HAP-1 (cell line): ENCODE measurements around the gene TMEM217.
A peak's percentile ranks its signal among the peaks of the same experiment; 100 is the strongest.

Experiments
- DNase-seq, 2 experiments: peaks; one replicate each; pipeline ENCODE4 v3.0.0-alpha.2; 2016 to 2020; ENCODE audit warnings: low spot score in 2 of 2
- H3K27me3 ChIP-seq: fragments of 250-450 bp; sonication (Bioruptor Pico); 2 replicates; pipeline ENCODE4 v1.5.1; 2020; ENCODE audit warnings: low read depth, mild to moderate bottlenecking, moderate library complexity
- H3K36me3 ChIP-seq: fragments of 250-450 bp; sonication (Bioruptor Pico); replicated peaks from 2 replicates; pipeline ENCODE4 v1.5.1; 2020; ENCODE audit warnings: mild to moderate bottlenecking
- H3K4me1 ChIP-seq: fragments of 250-450 bp; sonication (Bioruptor Pico); 2 replicates; pipeline ENCODE4 v1.5.1; 2020; ENCODE audit warnings: mild to moderate bottlenecking
- H3K4me3 ChIP-seq: fragments of 250-450 bp; sonication (Bioruptor Pico); 2 replicates; pipeline ENCODE4 v1.5.1; 2020; ENCODE audit warnings: mild to moderate bottlenecking, moderate library complexity
- H3K9me3 ChIP-seq: fragments of 250-450 bp; sonication (Bioruptor Pico); 2 replicates; pipeline ENCODE4 v1.5.1; 2020; ENCODE audit warnings: mild to moderate bottlenecking, moderate library complexity
- in situ Hi-C: fragments of 300-500 bp; cut with MboI; formaldehyde crosslinking; loops from 3 replicates; pipeline ENCODE4 v1.14.3; 2020; ENCODE audit warnings: low sequenced_read_pairs, inconsistent platforms, mixed read lengths

Gene TMEM217

GRCh38 chr6:37269105-37269504, 11.2 kb upstream of the TMEM217 start:
- DNase-seq, result no peak
- no peak overlapping the region for H3K4me3 ChIP-seq
- no peaks in the 10 kb centered on the region for H3K9me3 ChIP-seq
- H3K36me3 ChIP-seq, result no peaks in the 10 kb centered on the region; the same call in 1 of the 2 replicates
- in situ Hi-C loops, result no loop called here
- no peaks in the 10 kb centered on the region for H3K27me3 ChIP-seq
- peaks cover 8% of the 10 kb centered on the region; the same call in 1 of the 2 replicates for H3K4me1 ChIP-seq

DNA sequence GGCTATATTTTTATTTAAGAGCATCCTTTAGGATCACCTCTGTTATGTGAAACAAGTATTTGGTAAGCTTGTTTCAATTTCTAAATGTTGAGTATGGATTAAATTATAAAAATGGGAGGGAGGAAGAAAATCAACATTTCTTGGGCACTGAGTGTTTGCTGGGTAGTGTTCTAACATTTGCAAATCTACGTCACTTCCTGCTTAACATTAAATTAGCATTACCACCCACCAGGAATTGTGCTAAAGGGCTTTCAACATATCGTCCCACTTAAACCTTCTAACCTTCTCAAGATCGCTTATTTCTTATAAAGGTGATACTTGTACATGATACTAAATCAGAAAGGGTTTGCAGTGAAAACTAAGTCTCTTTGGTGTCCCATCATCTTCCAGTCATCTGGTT, 7.9 kb upstream of the TMEM217 start:
- Histone ChIP-seq H3K27me3 (no peaks in the 10 kb centered on the region), H3K4me1 (no peaks in the 10 kb centered on the region), H3K4me3 (no peak overlapping the region), H3K9me3 (no peaks in the 10 kb centered on the region), H3K36me3 (peaks cover under 1% of the 10 kb centered on the region; the same call in 1 of the 2 replicates)
- no peak for DNase-seq
- in situ Hi-C loops, result no loop called here

DNA sequence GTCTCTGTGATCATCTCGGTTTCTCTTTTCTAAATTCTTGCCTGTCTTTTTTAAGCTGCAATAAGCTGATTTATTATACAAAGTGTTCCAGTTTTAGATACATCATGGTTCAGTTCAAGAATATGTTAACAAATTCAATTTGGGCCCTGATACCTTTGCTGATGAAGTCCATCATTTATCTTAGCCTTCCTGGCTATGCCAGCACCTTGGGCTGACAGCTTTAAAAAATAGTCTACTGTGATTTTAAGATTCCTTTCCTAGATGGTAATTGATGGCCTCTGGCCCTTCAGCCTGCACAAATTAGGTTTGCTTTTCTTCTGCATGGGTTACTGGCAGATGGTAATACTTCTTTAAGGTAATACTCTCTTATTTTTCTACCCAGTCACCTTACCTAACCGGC, 7.1 kb upstream of the TMEM217 start:
- no peak overlapping the region for H3K4me3 ChIP-seq

GRCh38 chr6:37262446-37263026, 4.6 kb upstream of the TMEM217 start:
- in situ Hi-C loops, result no loop called here

More for the DNA sequence above, 7.1 kb upstream of the TMEM217 start:
- Histone ChIP-seq H3K27me3 (no peaks in the 10 kb centered on the region), H3K9me3 (no peaks in the 10 kb centered on the region), H3K36me3 (0 out of 2 replicates have a peak, but pooled peaks cover 3% of the 10 kb centered on the region), H3K4me1 (no peaks in the 10 kb centered on the region)
- DNase-seq, result no peak
- in situ Hi-C loops, result no loop called here

GRCh38 chr6:37261198-37261597, 3.3 kb upstream of the TMEM217 start:
- H3K9me3 ChIP-seq, result no peaks in the 10 kb centered on the region
- DNase-seq, result no peak
- H3K36me3 ChIP-seq, result 0 out of 2 replicates have a peak, but pooled peaks cover 3% of the 10 kb centered on the region
- in situ Hi-C loops, result no loop called here
- H3K4me1 ChIP-seq, result peaks cover 4% of the 10 kb centered on the region
- no peaks in the 10 kb centered on the region for H3K27me3 ChIP-seq
- no peak overlapping the region for H3K4me3 ChIP-seq

More at GRCh38 chr6:37262446-37263026, 4.6 kb upstream of the TMEM217 start:
- H3K4me3 ChIP-seq, result no peak overlapping the region
- H3K9me3 ChIP-seq, result no peaks in the 10 kb centered on the region
- H3K27me3 ChIP-seq, result no peaks in the 10 kb centered on the region
- H3K36me3 ChIP-seq, result 0 out of 2 replicates have a peak, but pooled peaks cover 3% of the 10 kb centered on the region
- peaks cover 4% of the 10 kb centered on the region for H3K4me1 ChIP-seq
- no peak for DNase-seq

- no peak for DNase-seq
- no peak overlapping the region for H3K4me3 ChIP-seq
- 0 out of 2 replicates have a peak, but pooled peaks cover 3% of the 10 kb centered on the region for H3K36me3 ChIP-seq
- H3K4me1 ChIP-seq, result peaks cover 4% of the 10 kb centered on the region
- no peaks in the 10 kb centered on the region for H3K27me3 ChIP-seq
- no peaks in the 10 kb centered on the region for H3K9me3 ChIP-seq
- in situ Hi-C loops, result no loop called here
These were observed 2.5 kb upstream of the TMEM217 start for GRCh38 chr6:37260444-37260843.

GRCh38 chr6:37260040-37260439, 2.1 kb upstream of the TMEM217 start:
- Histone ChIP-seq H3K4me3 (no peak overlapping the region), H3K27me3 (no peaks in the 10 kb centered on the region), H3K4me1 (peaks cover 4% of the 10 kb centered on the region), H3K36me3 (0 out of 2 replicates have a peak, but pooled peaks cover 3% of the 10 kb centered on the region), H3K9me3 (no peaks in the 10 kb centered on the region)
- in situ Hi-C loops, result no loop called here
- no peak for DNase-seq

- peaks cover 4% of the 10 kb centered on the region for H3K4me1 ChIP-seq
- in situ Hi-C loops, result no loop called here
- no peak for DNase-seq
- H3K9me3 ChIP-seq, result no peaks in the 10 kb centered on the region
- H3K36me3 ChIP-seq, result 0 out of 2 replicates have a peak, but pooled peaks cover 3% of the 10 kb centered on the region
- H3K4me3 ChIP-seq, result no peak overlapping the region
- H3K27me3 ChIP-seq, result no peaks in the 10 kb centered on the region
These were observed 1.2 kb upstream of the TMEM217 start for GRCh38 chr6:37259191-37259590.

DNA sequence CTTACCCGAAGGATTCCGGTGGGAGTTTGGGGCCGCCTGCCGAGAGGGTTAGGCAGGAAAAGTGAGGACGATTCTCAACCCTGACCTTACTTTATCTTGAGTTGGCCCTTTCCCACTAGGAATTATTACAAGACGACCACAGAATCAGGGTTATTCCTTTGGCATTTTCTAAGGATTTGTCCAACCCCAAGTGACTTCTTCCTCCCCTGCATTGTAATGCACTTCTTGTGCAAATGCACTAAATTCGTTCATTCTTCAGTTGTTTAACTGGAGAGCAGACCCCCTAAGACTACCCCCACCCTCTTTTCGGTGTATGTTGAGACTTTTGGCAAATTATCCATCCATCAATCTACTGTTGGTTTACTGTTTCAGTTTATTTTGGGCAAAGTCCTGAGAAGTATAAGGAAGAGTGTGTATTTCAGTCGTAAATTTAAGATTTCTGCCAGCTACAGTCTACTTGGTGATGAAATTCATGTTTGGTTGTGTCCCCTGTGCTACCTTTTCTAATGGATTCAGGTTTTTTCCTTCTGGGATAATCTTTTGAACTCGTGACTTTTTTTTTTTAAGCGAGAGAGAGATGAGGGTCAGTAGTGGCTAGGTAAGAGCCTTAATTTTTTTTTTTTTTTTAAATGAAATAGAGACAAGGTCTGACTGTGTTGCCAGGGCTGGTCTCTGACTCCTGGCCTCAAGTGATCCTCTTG, 611 bp upstream of the TMEM217 start:
- H3K9me3 ChIP-seq, result no peaks in the 10 kb centered on the region
- H3K27me3 ChIP-seq, result no peaks in the 10 kb centered on the region
- 0 out of 2 replicates have a peak, but pooled peaks cover 3% of the 10 kb centered on the region for H3K36me3 ChIP-seq
- peak overlapping the region; percentile 90 for H3K4me3 ChIP-seq
- in situ Hi-C loops, result no loop called here
- DNase-seq, result no peak
- peaks cover 4% of the 10 kb centered on the region for H3K4me1 ChIP-seq

GRCh38 chr6:37257320-37257633, 667 bp downstream of the TMEM217 start:
- Histone ChIP-seq H3K4me1 (peaks cover 4% of the 10 kb centered on the region), H3K27me3 (no peaks in the 10 kb centered on the region), H3K4me3 (peak overlapping the region; percentile 90), H3K9me3 (no peaks in the 10 kb centered on the region), H3K36me3 (0 out of 2 replicates have a peak, but pooled peaks cover 3% of the 10 kb centered on the region)
- no peak for DNase-seq
- in situ Hi-C loops, result no loop called here

GRCh38 chr6:37256692-37257319, 1.1 kb downstream of the TMEM217 start:
- Histone ChIP-seq H3K4me3 (peak overlapping the region; percentile 90), H3K9me3 (no peaks in the 10 kb centered on the region), H3K27me3 (no peaks in the 10 kb centered on the region), H3K36me3 (0 out of 2 replicates have a peak, but pooled peaks cover 3% of the 10 kb centered on the region), H3K4me1 (peaks cover 4% of the 10 kb centered on the region)
- no peak for DNase-seq
- in situ Hi-C loops, result no loop called here

DNA sequence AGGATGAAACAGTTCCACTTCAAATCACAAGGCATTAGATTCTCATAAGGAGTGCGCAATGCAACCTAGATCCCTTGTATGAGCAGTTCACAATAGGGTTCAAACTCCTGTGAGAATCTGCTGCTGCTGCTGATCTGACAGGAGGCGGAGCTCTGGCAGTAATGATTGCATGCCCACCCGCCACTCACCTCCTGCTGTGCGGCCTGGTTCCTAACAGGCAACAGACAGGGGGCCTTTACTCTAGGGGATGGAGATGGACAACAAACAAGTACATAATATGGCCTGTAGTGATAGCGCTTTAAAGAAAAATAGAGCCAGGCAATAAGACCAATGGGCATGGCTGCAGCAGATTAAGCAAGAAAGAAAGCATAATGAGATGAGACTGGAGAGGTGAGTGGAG, 3.1 kb downstream of the TMEM217 start:
- Histone ChIP-seq H3K36me3 (no peaks in the 10 kb centered on the region), H3K27me3 (peaks cover 3% of the 10 kb centered on the region; the same call in 1 of the 2 replicates), H3K9me3 (no peaks in the 10 kb centered on the region), H3K4me3 (no peak overlapping the region), H3K4me1 (peaks cover 4% of the 10 kb centered on the region)
- no peak for DNase-seq
- in situ Hi-C loops, result no loop called here

DNA sequence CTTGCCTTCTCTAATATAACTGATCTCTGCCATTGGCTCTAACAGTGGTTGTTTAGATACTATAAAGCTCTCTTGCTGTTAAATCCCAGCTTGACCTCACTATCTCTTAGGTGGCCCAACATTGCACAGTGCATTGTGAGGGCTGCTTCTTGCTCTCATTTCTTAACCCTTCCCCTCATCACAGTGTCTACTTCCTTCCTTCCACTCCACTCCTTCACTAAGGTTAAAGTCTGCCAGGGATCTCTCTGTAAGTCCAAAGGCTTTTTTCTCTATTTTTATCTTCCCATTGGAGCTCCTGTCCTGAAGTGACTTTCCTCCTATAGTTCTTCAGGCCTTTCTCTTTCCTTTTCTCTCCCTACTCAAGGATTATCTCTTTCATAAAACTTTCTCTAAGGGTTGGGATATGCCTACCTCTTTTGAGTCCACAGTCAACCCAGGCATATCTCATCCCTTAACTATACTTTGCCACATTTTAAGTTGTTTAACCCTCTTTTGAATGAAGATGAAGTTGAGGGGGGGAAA, 4.4 kb downstream of the TMEM217 start:
- H3K4me3 ChIP-seq, result no peak overlapping the region
- H3K36me3 ChIP-seq, result no peaks in the 10 kb centered on the region
- H3K27me3 ChIP-seq, result peaks cover 7% of the 10 kb centered on the region
- DNase-seq, result no peak
- H3K4me1 ChIP-seq, result no peaks in the 10 kb centered on the region
- H3K9me3 ChIP-seq, result no peaks in the 10 kb centered on the region
- in situ Hi-C loops, result no loop called here
